NCI-H82 (cell line): ENCODE data around the gene ZNF10.

ENCODE experiments used
- DNase-seq: peaks from one replicate; lab custom pipeline; 2025; lab: John Stamatoyannopoulos, UW

The ZNF10 gene

DNA sequence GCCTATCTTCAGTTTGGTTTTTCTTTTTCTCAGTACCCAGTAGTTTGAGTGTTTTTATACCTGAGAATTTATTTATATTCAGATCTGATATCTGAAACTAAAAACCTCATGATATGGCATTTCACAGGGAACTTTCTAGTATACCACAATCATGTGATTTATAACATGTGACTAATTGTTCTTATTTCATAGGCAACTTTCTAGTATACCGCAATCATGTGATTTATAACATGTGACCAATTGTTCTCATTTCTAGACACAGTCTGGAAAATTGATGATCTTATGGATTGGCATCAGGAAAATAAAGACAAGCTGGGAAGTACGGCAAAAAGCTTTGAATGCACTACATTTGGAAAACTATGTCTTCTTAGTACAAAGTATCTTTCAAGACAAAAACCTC is 71.5 kb downstream of the ZNF10 start:
- DNase-seq, result no peak

DNA sequence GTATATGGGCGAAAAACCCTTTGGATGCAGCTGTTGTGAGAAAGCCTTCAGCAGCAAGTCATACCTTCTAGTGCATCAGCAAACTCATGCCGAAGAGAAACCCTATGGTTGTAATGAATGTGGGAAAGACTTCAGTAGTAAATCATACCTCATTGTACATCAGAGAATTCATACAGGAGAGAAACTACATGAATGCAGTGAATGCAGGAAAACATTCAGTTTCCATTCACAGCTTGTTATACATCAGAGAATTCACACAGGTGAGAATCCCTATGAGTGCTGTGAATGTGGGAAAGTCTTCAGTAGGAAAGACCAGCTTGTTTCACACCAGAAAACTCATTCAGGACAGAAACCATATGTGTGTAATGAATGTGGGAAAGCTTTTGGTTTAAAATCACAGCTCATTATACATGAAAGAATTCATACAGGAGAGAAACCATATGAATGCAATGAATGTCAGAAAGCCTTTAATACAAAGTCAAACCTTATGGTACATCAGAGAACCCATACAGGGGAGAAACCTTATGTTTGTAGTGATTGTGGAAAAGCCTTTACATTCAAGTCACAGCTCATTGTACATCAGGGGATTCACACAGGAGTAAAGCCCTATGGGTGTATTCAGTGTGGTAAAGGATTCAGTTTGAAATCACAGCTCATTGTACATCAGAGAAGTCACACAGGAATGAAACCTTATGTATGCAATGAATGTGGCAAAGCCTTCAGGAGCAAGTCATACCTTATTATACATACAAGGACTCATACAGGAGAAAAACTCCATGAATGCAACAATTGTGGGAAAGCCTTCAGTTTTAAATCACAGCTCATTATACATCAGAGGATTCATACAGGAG is 72.3 kb downstream of the ZNF10 start:
- DNase-seq, result no peak

DNA sequence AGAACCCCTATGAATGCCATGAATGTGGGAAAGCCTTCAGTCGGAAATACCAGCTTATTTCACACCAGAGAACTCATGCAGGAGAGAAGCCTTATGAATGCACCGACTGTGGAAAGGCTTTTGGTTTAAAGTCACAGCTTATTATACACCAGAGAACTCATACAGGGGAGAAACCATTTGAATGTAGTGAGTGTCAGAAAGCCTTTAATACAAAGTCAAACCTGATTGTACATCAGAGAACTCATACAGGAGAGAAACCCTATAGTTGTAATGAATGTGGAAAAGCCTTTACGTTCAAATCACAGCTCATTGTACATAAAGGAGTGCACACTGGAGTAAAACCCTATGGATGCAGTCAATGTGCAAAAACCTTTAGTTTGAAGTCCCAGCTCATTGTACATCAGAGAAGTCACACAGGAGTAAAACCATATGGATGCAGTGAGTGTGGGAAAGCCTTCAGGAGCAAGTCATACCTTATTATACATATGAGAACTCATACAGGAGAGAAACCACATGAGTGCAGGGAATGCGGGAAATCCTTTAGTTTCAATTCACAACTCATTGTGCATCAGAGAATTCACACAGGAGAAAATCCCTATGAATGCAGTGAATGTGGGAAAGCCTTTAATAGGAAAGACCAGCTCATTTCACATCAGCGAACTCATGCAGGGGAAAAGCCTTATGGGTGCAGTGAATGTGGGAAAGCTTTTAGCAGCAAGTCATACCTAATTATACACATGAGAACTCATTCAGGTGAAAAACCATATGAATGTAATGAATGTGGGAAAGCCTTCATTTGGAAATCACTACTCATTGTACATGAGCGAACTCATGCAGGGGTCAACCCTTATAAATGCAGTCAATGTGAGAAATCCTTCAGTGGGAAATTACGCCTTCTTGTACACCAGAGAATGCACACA is 73.2 kb downstream of the ZNF10 start:
- peak; percentile 31 for DNase-seq

DNA sequence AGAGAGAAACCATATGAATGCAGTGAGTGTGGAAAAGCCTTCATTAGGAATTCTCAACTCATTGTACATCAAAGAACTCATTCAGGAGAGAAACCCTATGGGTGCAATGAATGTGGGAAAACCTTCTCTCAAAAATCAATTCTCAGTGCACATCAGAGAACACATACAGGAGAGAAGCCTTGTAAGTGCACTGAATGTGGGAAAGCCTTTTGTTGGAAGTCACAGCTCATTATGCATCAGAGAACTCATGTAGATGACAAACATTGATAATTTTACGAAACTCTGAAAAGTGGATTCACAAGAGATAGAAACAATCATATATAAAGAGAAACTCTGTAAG is 73.8 kb downstream of the ZNF10 start:
- DNase-seq, result peak; percentile 8

DNA sequence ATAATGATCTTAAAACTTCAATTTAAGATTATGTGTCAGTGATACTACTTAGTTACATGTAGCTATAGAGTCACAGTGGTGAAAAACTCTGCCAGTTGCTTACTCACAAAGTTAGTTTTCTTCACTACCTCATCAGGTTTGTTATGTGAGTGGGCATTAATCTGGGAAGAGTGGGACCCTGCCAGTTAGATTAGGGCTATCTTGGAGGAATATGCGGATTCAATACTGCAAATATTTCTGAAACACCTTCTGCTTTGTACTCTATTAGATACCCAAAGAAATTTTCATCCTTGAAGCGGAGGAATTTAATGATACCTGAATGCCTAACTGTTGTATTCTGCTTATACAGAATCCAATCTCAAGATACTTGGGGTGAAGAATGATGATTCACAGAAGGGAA is 76.0 kb downstream of the ZNF10 start:
- DNase-seq, result no peak
